Epithelial cell of esophagus (primary cell): ENCODE data around the gene ANTKMT.

ENCODE experiments used
- DNase-seq: peaks from one replicate; pipeline ENCODE4 v3.0.0; 2010; ENCODE audit warnings: low read depth
- H3K4me3 ChIP-seq: 2 replicates; pipeline ENCODE4 v1.5.1; 2011; ENCODE audit warnings: mild to moderate bottlenecking, low read length, control low read depth
- CTCF ChIP-seq: IDR thresholded peaks from 2 replicates; pipeline ENCODE4 v1.5.1; 2011; ENCODE audit warnings: low read depth, mild to moderate bottlenecking, low read length, control low read depth, inconsistent platforms; ENCODE audit not compliant: insufficient read depth; ENCODE audit errors: missing control alignments

ANTKMT gene

GRCh38 chr16:718389-718788 lies 2.6 kb upstream of the ANTKMT start:
- TF ChIP-seq CTCF = no peak
- no peak overlapping the region for H3K4me3 ChIP-seq
- no peak for DNase-seq

DNA sequence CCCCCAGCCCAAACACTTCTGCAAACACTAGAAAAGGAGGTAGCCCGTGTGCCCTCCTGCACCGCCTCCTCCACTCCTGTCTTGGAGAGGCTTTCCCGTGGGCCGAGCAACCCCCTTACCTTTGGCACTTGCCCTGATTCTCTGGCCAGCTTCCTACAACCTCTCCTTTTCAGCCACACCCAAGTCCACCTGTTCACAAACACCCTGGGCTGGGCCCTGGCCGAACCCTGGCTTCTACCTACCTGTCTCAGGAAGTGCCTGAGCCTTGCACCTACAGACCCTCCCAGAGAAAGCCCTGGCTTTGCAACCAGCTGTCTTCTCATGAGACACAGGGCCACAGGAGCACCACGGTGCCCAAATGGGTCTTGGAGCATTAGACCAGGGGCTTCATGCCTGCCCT lies 2.0 kb upstream of the ANTKMT start:
- TF ChIP-seq CTCF = no peak
- DNase-seq = no peak
- H3K4me3 ChIP-seq = no peak overlapping the region

DNA sequence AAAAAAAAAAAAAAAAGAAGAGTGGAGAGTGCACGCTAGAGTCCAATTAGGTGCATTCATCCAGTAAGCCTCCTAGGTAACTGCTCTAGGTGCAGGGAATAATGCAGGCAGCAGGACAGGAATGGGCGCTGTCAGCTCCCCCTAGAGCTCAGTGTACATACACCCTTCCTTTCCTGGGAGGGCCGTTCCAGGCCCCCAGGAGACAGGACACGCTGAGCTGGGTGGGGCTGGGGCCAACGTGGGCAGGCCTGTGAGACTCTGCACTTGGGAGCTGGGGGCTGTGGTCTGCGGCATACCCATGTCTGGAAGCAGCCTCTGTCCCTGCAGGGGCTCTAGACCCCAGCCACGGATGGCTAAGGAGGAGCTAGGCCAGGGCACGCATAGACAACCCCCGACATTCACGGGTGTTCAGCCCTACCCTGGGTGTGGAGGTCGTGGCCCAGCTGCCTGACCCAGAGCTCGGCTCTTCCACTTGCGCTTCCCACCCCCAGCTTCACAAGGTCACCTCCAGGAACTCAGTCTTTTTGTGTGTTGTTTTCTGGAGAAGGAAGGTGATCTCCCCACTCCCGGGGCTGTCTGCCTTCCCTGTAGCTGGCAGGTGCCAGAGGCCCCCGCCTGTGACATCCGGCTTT lies 1.0 kb upstream of the ANTKMT start:
- TF ChIP-seq CTCF = peak; percentile 46
- peak overlapping the region; percentile 73 for H3K4me3 ChIP-seq
- DNase-seq = peak; percentile 66

DNA sequence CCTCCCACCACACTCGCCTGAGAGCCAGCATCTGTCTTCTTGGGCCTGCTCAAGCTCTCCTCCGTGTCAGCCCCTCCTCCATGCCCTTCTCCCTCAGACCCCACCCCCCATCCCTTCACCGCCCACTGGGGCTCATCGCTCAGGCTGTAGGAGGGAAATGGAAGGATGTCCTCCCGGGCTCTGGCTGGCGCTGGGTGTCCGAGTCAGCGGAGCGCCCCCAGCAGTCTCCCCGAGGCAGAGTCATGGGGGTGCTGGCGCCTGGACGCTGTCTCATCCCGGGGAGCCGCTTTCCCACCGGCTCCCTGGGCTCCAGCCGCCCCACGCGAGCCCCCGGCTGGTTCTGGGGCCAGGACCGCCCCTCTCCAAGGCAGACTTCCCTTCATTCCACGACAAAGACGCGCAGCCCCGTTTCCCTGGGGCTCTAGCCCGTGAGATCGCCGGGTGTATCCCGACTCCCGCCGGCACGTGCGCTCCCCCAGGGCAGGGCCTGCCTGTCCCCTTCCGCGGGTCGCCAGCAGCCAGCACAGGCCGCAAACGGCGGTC lies 428 bp upstream of the ANTKMT start:
- no peak for TF ChIP-seq CTCF
- DNase-seq = no peak
- H3K4me3 ChIP-seq = peak overlapping the region; percentile 73

GRCh38 chr16:721765-722540 lies 1.0 kb downstream of the ANTKMT start:
- TF ChIP-seq CTCF = no peak
- H3K4me3 ChIP-seq = peak overlapping the region; percentile 22
- DNase-seq = no peak

GRCh38 chr16:722835-723633 lies 2.1 kb downstream of the ANTKMT start:
- TF ChIP-seq CTCF = no peak
- no peak for DNase-seq
- no peak overlapping the region for H3K4me3 ChIP-seq
